ENCODE data around the gene KREMEN1. TPM values are rescaled to one million over a fixed set of nuclear protein-coding genes. Genes with fewer than 3 reads are reported as not detected.

KREMEN1 gene
- total and polyA plus RNA-seq, 2 donors (not counting 1 experiment from before 2014, with no cell fraction given) = 0.01 TPM; not detected in 1

DNA sequence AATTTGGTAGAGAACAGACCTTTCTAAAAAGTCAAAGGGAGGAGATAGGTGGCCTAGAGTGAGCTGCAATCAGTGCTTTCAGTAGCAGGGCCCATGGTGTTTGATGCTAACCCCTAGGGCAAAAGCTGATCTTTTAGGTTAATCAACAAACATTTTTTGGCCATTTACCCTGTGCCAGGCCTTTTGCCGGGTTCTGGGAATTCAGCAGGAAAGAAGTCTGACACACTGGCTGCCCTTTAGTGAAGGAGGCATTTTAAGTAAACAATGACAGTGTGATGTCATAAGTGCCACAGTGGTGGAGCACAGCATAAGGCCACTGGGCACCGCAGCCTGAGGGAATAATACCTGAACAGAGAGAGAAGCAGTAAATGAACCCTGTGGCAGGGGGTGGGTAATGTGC is 40.3 kb upstream of the KREMEN1 start:
- no peak overlapping the region for H3K9ac ChIP-seq (ENCODE audit: low read length)
- intact Hi-C loops (cut with micrococcal nuclease) = no loop called here

More for the DNA sequence above, 40.3 kb upstream of the KREMEN1 start:
- Mint-ChIP-seq H3K4me1 (peaks cover 8% of the 10 kb centered on the region), H3K27me3 (peaks cover 48% of the 10 kb centered on the region), H3K4me3 (no peak overlapping the region), H3K9me3 (ENCODE audit: insufficient read depth) (no peaks in the 10 kb centered on the region), H3K27ac (no peak overlapping the region)
- H3K4me2 ChIP-seq (replicated peaks; ENCODE audit: low read depth, low read length, poor library complexity, severe bottlenecking) = no peak overlapping the region
- peaks cover 0 to 45% (median 24%) of the 10 kb centered on the region in 4 experiments for H3K27me3 ChIP-seq (replicated peaks in 1 of 4; ENCODE audit: control extremely low read depth in 1 of 4, control insufficient read depth in 3 of 4, insufficient read depth in 4 of 4, low read length in 3 of 4)
- no peak overlapping the region for H2AFZ ChIP-seq (ENCODE audit: insufficient read depth, low read depth, low read length, poor library complexity, severe bottlenecking)
- CTCF ChIA-PET = interaction anchor here (2.1 kb wide), 1 partner anchor 8 kb away, joined by 9 read pairs; no protein-coding TSS in a partner anchor
- no peak overlapping the region for H3K27ac ChIP-seq (ENCODE audit: low read length in 2 of 2)
- no peak for TF ChIP-seq EZH2 (IDR thresholded peaks at IDR 0.05; ENCODE audit: borderline replicate concordance, insufficient read depth, low read depth, low read length, poor library complexity, severe bottlenecking)
- TF ChIP-seq CTCF (IDR thresholded peaks at IDR 0.05) = no peak
- H3K36me3 ChIP-seq (replicated peaks in 1 of 2; ENCODE audit: control extremely low read depth in 1 of 2, control insufficient read depth in 1 of 2, extremely low read depth in 1 of 2, insufficient read depth in 2 of 2, low read length in 1 of 2) = no peaks in the 10 kb centered on the region
- H3K79me2 ChIP-seq (ENCODE audit: control insufficient read depth, insufficient read depth, low read length) = no peaks in the 10 kb centered on the region
- POLR2A ChIA-PET = no interaction called here
- DNase-seq (no peak), ATAC-seq (ENCODE audit: low read depth) (no peak)
- 100% methylated on average over 2 of the region's 2 CpGs for WGBS (ENCODE audit: insufficient coverage)
- H4K20me1 ChIP-seq (ENCODE audit: control insufficient read depth, insufficient read depth, low read length, poor library complexity, severe bottlenecking) = no peaks in the 10 kb centered on the region
- no peak overlapping the region for H3K4me3 ChIP-seq (ENCODE audit: control extremely low read depth in 1 of 5, extremely low read depth in 1 of 5, insufficient read depth in 1 of 5, low read depth in 2 of 5, low read length in 4 of 5)
- H3K4me1 ChIP-seq (ENCODE audit: control insufficient read depth in 2 of 2, insufficient read depth in 2 of 2, low read length in 2 of 2) = peaks cover 8 to 17% of the 10 kb centered on the region in 2 donors
- H3K9me3 ChIP-seq (ENCODE audit: control extremely low read depth in 1 of 3, control insufficient read depth in 2 of 3, insufficient read depth in 1 of 3, low read length in 2 of 3) = peaks cover 0 to 7% (median 0%) of the 10 kb centered on the region in 3 donors
